ENCODE measurements around the gene CRYBG1. TPM values are rescaled to one million over a fixed set of nuclear protein-coding genes. Genes with fewer than 3 reads are reported as not detected.

CRYBG1 gene
- total RNA-seq, 1 experiment from 2014 or later: 10.7 TPM

DNA sequence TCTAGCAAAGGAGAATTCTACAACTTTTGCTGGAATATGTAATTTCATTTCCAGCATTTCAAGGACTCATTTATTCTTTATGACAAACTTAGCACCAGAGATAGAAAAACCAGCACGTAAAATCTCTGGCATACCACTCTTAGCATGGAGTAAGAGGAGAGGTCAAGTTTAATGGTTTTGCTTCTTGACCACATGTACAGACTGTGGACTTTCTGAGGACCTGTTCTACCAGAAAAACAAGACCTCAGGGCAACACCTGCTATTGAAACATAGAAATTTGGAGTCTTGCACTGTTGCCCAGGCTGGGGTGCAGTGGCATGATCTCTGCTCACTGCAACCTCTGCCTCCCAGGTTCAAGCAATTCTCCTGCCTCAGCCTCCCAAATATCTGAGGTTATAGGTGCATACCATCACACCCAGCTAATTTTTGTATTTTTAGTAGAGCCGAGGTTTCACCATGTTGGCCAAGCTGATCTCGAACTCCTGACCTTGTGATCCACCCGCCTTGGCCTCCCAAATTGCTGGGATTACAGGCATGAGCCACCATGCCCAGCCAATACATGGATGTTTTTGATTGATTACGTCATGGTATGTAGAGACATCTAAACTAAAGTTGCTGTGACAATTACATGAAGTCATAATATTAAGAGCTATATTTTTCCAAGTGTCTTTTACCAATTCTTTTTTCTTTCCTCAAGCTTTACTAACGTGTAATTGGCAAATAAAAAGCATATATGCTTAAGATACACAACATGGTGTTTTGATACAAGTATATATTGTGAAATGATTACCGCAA lies 36.1 kb downstream of the CRYBG1 start:
- RAD21 ChIA-PET (ENCODE audit: low non-redundant PET in 1 of 2, low total read pairs in 2 of 2, uncharacterized antibody in 2 of 2, unreplicated experiment in 2 of 2): no interaction called here
- H2AFZ ChIP-seq (ENCODE audit: low read depth, low read length, poor library complexity, severe bottlenecking): no peak overlapping the region
- CTCF ChIA-PET: no interaction called here
- no TSS peak for BruUV-seq (replicated peaks)
- no peaks in the 10 kb centered on the region for H3K36me3 ChIP-seq (ENCODE audit: control insufficient read depth in 1 of 2, insufficient read depth in 2 of 2, low read length in 2 of 2)
- no peak overlapping the region for H3K4me3 ChIP-seq (replicated peaks in 1 of 2; ENCODE audit: low read depth in 1 of 2, low read length in 2 of 2)
- H3K9me2 ChIP-seq (ENCODE audit: insufficient read depth): no peaks in the 10 kb centered on the region
- ATAC-seq (no peak), DNase-seq (ENCODE audit: low read depth, low spot score) (no peak)
- POLR2A ChIA-PET: no interaction called here
- no peaks in the 10 kb centered on the region for H3K27me3 ChIP-seq (ENCODE audit: insufficient read depth, low read length)
- H3K4me1 ChIP-seq (ENCODE audit: control insufficient read depth in 1 of 2, insufficient read depth in 2 of 2, low read length in 2 of 2): peaks cover 0 to 4% of the 10 kb centered on the region in 2 experiments; a peak in 1 of 4 replicates
- no peaks in the 10 kb centered on the region for H3K9me3 ChIP-seq (ENCODE audit: control insufficient read depth in 1 of 2, insufficient read depth in 1 of 2, low read depth in 1 of 2, low read length in 2 of 2)
- no peak overlapping the region for H3K27ac ChIP-seq (ENCODE audit: low read depth, low read length)
- no peaks in the 10 kb centered on the region for H4K20me1 ChIP-seq (ENCODE audit: insufficient read depth)
- H3K9ac ChIP-seq (ENCODE audit: low read length): no peak overlapping the region
- no peak overlapping the region for H3K4me2 ChIP-seq (ENCODE audit: low read length)
- TF ChIP-seq SRF (IDR thresholded peaks at IDR 0.05; ENCODE audit: low read depth): no peak
- no peak for TF ChIP-seq SP1 (IDR thresholded peaks at IDR 0.05; ENCODE audit: low read depth)
- no peak for TF ChIP-seq CEBPB (IDR thresholded peaks at IDR 0.05; ENCODE audit: low read depth)
- TF ChIP-seq POLR2A (IDR thresholded peaks at IDR 0.05; ENCODE audit: borderline replicate concordance, extremely low read depth, insufficient read depth, insufficient read length): no peak
- TF ChIP-seq POLR2AphosphoS5 (IDR thresholded peaks at IDR 0.05; ENCODE audit: low read depth, low read length): no peak
- no peak for TF ChIP-seq EZH2 (IDR thresholded peaks at IDR 0.05)
- no peak for TF ChIP-seq ZBTB33 (IDR thresholded peaks at IDR 0.05; ENCODE audit: extremely low read depth, insufficient replicate concordance, low read length)
- no peaks in the 10 kb centered on the region for H3K79me2 ChIP-seq (ENCODE audit: insufficient read depth, low read length)
- intact Hi-C loops (cut with micrococcal nuclease): no loop called here

- no peak for ATAC-seq
- H3K27me3 ChIP-seq (ENCODE audit: insufficient read depth, low read length): no peaks in the 10 kb centered on the region
- H4K20me1 ChIP-seq (ENCODE audit: insufficient read depth): no peaks in the 10 kb centered on the region
- H3K9ac ChIP-seq (ENCODE audit: low read length): no peak overlapping the region
- no peaks in the 10 kb centered on the region for H3K79me2 ChIP-seq (ENCODE audit: insufficient read depth, low read length)
- DNase-seq (ENCODE audit: low read depth, low spot score): no peak
- intact Hi-C loops (cut with micrococcal nuclease): no loop called here
- no TSS peak for BruUV-seq (replicated peaks)
- H3K9me2 ChIP-seq (ENCODE audit: insufficient read depth): no peaks in the 10 kb centered on the region
- CTCF ChIA-PET: no interaction called here
- POLR2A ChIA-PET: no interaction called here
- H3K27ac ChIP-seq (ENCODE audit: low read depth, low read length): no peak overlapping the region
- H3K4me2 ChIP-seq (ENCODE audit: low read length): no peak overlapping the region
- peaks cover 0 to 4% of the 10 kb centered on the region in 2 experiments; a peak in 1 of 4 replicates for H3K4me1 ChIP-seq (ENCODE audit: control insufficient read depth in 1 of 2, insufficient read depth in 2 of 2, low read length in 2 of 2)
- H2AFZ ChIP-seq (ENCODE audit: low read depth, low read length, poor library complexity, severe bottlenecking): no peak overlapping the region
- no peaks in the 10 kb centered on the region for H3K36me3 ChIP-seq (ENCODE audit: control insufficient read depth in 1 of 2, insufficient read depth in 2 of 2, low read length in 2 of 2)
- H3K4me3 ChIP-seq (replicated peaks in 1 of 2; ENCODE audit: low read depth in 1 of 2, low read length in 2 of 2): no peak overlapping the region
- no peaks in the 10 kb centered on the region for H3K9me3 ChIP-seq (ENCODE audit: control insufficient read depth in 1 of 2, insufficient read depth in 1 of 2, low read depth in 1 of 2, low read length in 2 of 2)
- RAD21 ChIA-PET (ENCODE audit: low non-redundant PET in 1 of 2, low total read pairs in 2 of 2, uncharacterized antibody in 2 of 2, unreplicated experiment in 2 of 2): no interaction called here
- no peak for TF ChIP-seq ELF1 (IDR thresholded peaks at IDR 0.05; ENCODE audit: borderline replicate concordance, low read depth)
These were observed 36.9 kb downstream of the CRYBG1 start for GRCh38 chr6:106397431-106397830.

Data from HCT116 (cell line).